ENCODE measurements around the gene CRADD. TPM values are rescaled to one million over a fixed set of nuclear protein-coding genes. Genes with fewer than 3 reads are reported as not detected.

CRADD gene
- total RNA-seq, 4 donors from 2014 or later, result 23.5 to 35.3 (median 26.1) TPM

DNA sequence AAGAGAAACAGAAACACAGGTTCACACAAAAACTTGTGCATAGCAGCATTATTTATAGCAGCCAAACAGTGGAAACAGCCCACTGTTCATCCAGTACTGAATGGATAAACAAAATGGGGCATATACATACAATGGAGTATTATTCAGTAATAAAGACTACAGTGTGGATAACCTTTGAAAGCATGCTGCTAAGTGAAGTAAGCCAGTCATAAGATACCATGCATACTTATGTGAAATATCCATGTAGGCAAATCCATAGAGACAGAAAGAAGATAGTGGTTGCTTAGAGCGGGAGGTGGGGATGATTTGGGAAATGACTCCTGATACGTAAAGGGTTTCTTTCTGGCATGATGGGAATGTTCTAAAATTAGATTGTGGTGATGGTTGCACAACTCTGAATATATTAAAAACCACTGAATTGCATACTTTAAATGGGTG lies 99.4 kb downstream of the CRADD start:
- 55% methylated on average over 2 of the region's 2 CpGs for WGBS
- Histone ChIP-seq H3K36me3 (no peaks in the 10 kb centered on the region), H3K27me3 (no peaks in the 10 kb centered on the region), H3K4me3 (no peak overlapping the region), H3K27ac (replicated peaks in 1 of 4) (peak overlapping the region; percentile 68 to 80 (median 78)), H3K4me1 (peaks cover 44 to 60% (median 49%) of the 10 kb centered on the region in 4 donors), H3K9me3 (no peaks in the 10 kb centered on the region)
- TF ChIP-seq EP300 (IDR thresholded peaks at IDR 0.05) (no peak), CTCF (IDR thresholded peaks at IDR 0.05) (no peak), POLR2AphosphoS5 (IDR thresholded peaks at IDR 0.05) (no peak), POLR2A (IDR thresholded peaks at IDR 0.05; ENCODE audit: low read depth) (no peak)
- DNase-seq (ENCODE audit: extremely low spot score), result no peak
- intact Hi-C loops (cut with DNase I), result loop anchor here (5.0 to 10.0 kb wide), 2 partner anchors 51 to 118 kb away; no protein-coding TSS in a partner anchor

DNA sequence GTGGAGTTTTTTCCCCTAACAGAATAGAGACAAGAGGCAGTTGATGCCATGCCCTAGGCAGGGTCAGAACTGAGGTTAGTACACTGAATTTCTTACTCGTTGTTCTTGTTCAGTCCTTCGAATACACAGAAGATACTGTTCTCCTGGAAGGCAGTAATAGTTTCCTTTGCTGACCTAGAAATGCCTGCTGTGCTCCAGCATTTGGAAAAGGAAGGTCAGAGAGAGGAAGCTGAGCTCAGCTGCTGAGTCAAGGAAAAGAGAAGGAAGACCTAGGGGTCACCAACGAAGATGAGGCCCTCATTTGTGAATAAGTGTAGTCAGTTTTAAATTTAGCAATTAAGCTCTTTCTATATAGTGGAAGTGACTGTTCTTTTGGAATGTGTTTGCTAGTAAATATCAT lies 100.1 kb downstream of the CRADD start:
- Histone ChIP-seq H3K4me3 (no peak overlapping the region), H3K27me3 (no peaks in the 10 kb centered on the region), H3K36me3 (no peaks in the 10 kb centered on the region), H3K9me3 (no peaks in the 10 kb centered on the region), H3K27ac (replicated peaks in 1 of 4) (peak overlapping the region; percentile 68 to 80 (median 78)), H3K4me1 (peaks cover 44 to 60% (median 49%) of the 10 kb centered on the region in 4 donors)
- intact Hi-C loops (cut with DNase I), result loop anchor here (5.0 to 10.0 kb wide), 2 partner anchors 50 to 118 kb away; no protein-coding TSS in a partner anchor
- 33% methylated on average over 3 of the region's 3 CpGs for WGBS
- DNase-seq (ENCODE audit: extremely low spot score), result no peak
- TF ChIP-seq CTCF (IDR thresholded peaks at IDR 0.05) (no peak), POLR2A (IDR thresholded peaks at IDR 0.05; ENCODE audit: low read depth) (no peak), POLR2AphosphoS5 (IDR thresholded peaks at IDR 0.05) (peak; percentile 50 to 60), EP300 (IDR thresholded peaks at IDR 0.05) (no peak)

GRCh38 chr12:93778306-93778705 lies 101.1 kb downstream of the CRADD start:
- intact Hi-C loops (cut with DNase I), result loop anchor here (5.0 to 10.0 kb wide), 2 partner anchors 49 to 116 kb away; no protein-coding TSS in a partner anchor
- TF ChIP-seq POLR2AphosphoS5 (IDR thresholded peaks at IDR 0.05) (peak; percentile 55 to 64), CTCF (IDR thresholded peaks at IDR 0.05) (no peak)
- Histone ChIP-seq H3K9me3 (no peaks in the 10 kb centered on the region), H3K36me3 (no peaks in the 10 kb centered on the region), H3K27ac (replicated peaks in 1 of 4) (peak overlapping the region; percentile 68 to 80 (median 78)), H3K27me3 (no peaks in the 10 kb centered on the region), H3K4me3 (no peak overlapping the region), H3K4me1 (peaks cover 45 to 55% (median 51%) of the 10 kb centered on the region in 4 donors)
- 11% methylated on average over 5 of the region's 5 CpGs for whole genome bisulfite sequencing
- DNase-seq (ENCODE audit: extremely low spot score), result no peak

DNA sequence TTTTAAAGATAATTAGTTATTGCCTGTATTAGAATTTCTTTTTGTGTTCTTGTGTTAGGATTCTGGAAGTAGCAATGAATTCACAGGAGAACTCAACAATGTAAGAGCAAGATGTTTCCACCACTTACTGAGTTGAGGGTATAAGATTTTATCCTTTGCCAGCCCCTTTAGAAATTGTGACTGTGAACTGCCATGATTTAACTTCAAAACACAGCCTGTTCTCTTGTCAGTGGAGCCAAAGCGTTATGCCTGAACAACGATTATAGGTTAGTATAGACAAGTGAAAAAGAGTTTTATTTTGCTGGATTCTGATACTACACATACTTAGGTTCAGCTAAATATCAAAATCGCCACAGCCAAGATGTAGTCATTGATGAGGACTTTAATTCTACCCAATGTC lies 101.6 kb downstream of the CRADD start:
- Histone ChIP-seq H3K27ac (replicated peaks in 1 of 4) (peak overlapping the region; percentile 68 to 80 (median 78)), H3K27me3 (no peaks in the 10 kb centered on the region), H3K4me3 (no peak overlapping the region), H3K4me1 (peaks cover 50 to 60% (median 54%) of the 10 kb centered on the region in 4 donors), H3K36me3 (no peaks in the 10 kb centered on the region), H3K9me3 (no peaks in the 10 kb centered on the region)
- DNase-seq (ENCODE audit: extremely low spot score), result no peak
- 76% methylated on average over 3 of the region's 3 CpGs for WGBS
- no peak for TF ChIP-seq EP300 (IDR thresholded peaks at IDR 0.05)
- TF ChIP-seq CTCF (IDR thresholded peaks at IDR 0.05), result no peak
- TF ChIP-seq POLR2A (IDR thresholded peaks at IDR 0.05; ENCODE audit: low read depth), result no peak
- no peak for TF ChIP-seq POLR2AphosphoS5 (IDR thresholded peaks at IDR 0.05)
- intact Hi-C loops (cut with DNase I), result loop anchor here (5.0 to 10.0 kb wide), 2 partner anchors 49 to 116 kb away; no protein-coding TSS in a partner anchor
